CD4-positive, alpha-beta memory T cell (primary cell): Measurements from ENCODE around the gene PLPPR2. TPM values are rescaled to one million over a fixed set of nuclear protein-coding genes. Genes with fewer than 3 reads are reported as not detected.

ENCODE experiments used
- CTCF ChIA-PET: fragments of 350-600 bp; sonication (Branson Sonifier 250); formaldehyde crosslinking; loops from one replicate; lab custom pipeline; 2021; ENCODE audit warnings: inconsistent platforms; ENCODE audit not compliant: partially characterized antibody; lab: Charles Lee
- POLR2A ChIA-PET: fragments of 350-600 bp; sonication (Branson Sonifier 250); formaldehyde crosslinking; loops from one replicate; lab custom pipeline; 2021; ENCODE audit not compliant: partially characterized antibody; lab: Charles Lee
- DNase-seq, 5 donors: peaks; one replicate each; pipeline versions ENCODE4 v3.0.0 to v3.0.0-alpha.2; 2020 to 2022; ENCODE audit warnings: mixed read lengths in 1 of 5
- H3K27ac ChIP-seq: one replicate; pipeline ENCODE4 v1.7.0; 2013; ENCODE audit warnings: low read depth, low read length
- H3K27me3 ChIP-seq: 2 replicates; pipeline ENCODE4 v1.7.0; 2013; ENCODE audit warnings: mild to moderate bottlenecking, low read length, moderate library complexity; ENCODE audit not compliant: insufficient read depth
- H3K36me3 ChIP-seq: 2 replicates; pipeline ENCODE4 v1.7.0; 2013; ENCODE audit warnings: mild to moderate bottlenecking, low read length, moderate library complexity; ENCODE audit not compliant: insufficient read depth
- H3K4me1 ChIP-seq: 2 replicates; pipeline ENCODE4 v1.7.0; 2013; ENCODE audit warnings: mild to moderate bottlenecking, low read length, moderate library complexity; ENCODE audit not compliant: insufficient read depth
- H3K4me3 ChIP-seq, 2 donors: one replicate each; pipeline ENCODE4 v1.7.0; 2013; ENCODE audit warnings: low read length in 2 of 2, mild to moderate bottlenecking in 1 of 2
- H3K9me3 ChIP-seq, 2 donors: one replicate each; pipeline ENCODE4 v1.7.0; 2013; ENCODE audit warnings: low read length in 2 of 2, control low read depth in 1 of 2; ENCODE audit not compliant: control insufficient read depth in 1 of 2
- H3K27ac Mint-ChIP-seq, 7 donors: one replicate each; pipeline ENCODE4 v1.8.0; 2020 to 2021; ENCODE audit warnings: mixed read lengths in 7 of 7, mild to moderate bottlenecking in 6 of 7, inconsistent platforms in 3 of 7, moderate library complexity in 3 of 7
- H3K27me3 Mint-ChIP-seq, 2 donors: one replicate each; pipeline ENCODE4 v1.8.0; 2020 to 2021; ENCODE audit warnings: mixed read lengths in 2 of 2
- H3K36me3 Mint-ChIP-seq, 2 donors: one replicate each; pipeline ENCODE4 v1.8.0; 2020 to 2021; ENCODE audit warnings: mixed read lengths in 2 of 2, inconsistent platforms in 1 of 2, mild to moderate bottlenecking in 1 of 2
- H3K4me1 Mint-ChIP-seq, 4 donors: one replicate each; pipeline ENCODE4 v1.8.0; 2020 to 2021; ENCODE audit warnings: mixed read lengths in 4 of 4, mild to moderate bottlenecking in 1 of 4
- H3K4me3 Mint-ChIP-seq, 8 donors: one replicate each; pipeline ENCODE4 v1.8.0; 2020 to 2021; ENCODE audit warnings: mixed read lengths in 8 of 8, mild to moderate bottlenecking in 7 of 8, moderate library complexity in 6 of 8, inconsistent platforms in 3 of 8
- H3K9me3 Mint-ChIP-seq, 8 donors: one replicate each; pipeline ENCODE4 v1.8.0; 2020 to 2021; ENCODE audit warnings: mixed read lengths in 8 of 8, mild to moderate bottlenecking in 5 of 8, inconsistent platforms in 3 of 8, moderate library complexity in 1 of 8
- intact Hi-C: fragments of 100-400 bp; cut with micrococcal nuclease; formaldehyde crosslinking; loops from one replicate; pipeline ENCODE4 v1.15.1; 2023
- polyA plus RNA-seq, 2 donors: library from polyadenylated mRNA; unstranded; fragments of 300-500 nt; fragmentation: Illumina TruSeq; gene quantifications; one replicate each; pipeline ENCODE4 v1.2.3, GENCODE V29; 2021
- total RNA-seq, 2 experiments: library from RNA; stranded (reverse); gene quantifications; one replicate each; pipeline ENCODE4 v1.2.3, GENCODE V29; 2021

Gene PLPPR2
- total and polyA plus RNA-seq, 4 experiments from 2014 or later: 0.16 to 12.2 (median 6.0) TPM

- Histone ChIP-seq H3K36me3 (no peaks in the 10 kb centered on the region), H3K27ac (peak overlapping the region; percentile 90), H3K9me3 (no peaks in the 10 kb centered on the region), H3K4me3 (peak overlapping the region in 1 of 2 donors; percentile 59), H3K27me3 (no peaks in the 10 kb centered on the region), H3K4me1 (peaks cover 61% of the 10 kb centered on the region)
- intact Hi-C loops: loop anchor here (5.0 kb wide), 1 partner anchor 42 kb away; no protein-coding TSS in a partner anchor
- DNase-seq: no peak
- H3K36me3 Mint-ChIP-seq: peaks cover 6 to 10% of the 10 kb centered on the region in 2 donors
- ChIA-PET CTCF (interaction anchor here (1.0 to 5.0 kb wide), 12 partner anchors 11 to 290 kb away, joined by 3 to 49 read pairs (median 8); partner anchors contain the start of genes CCDC159, ELAVL3, LDLR and ODAD3), POLR2A (interaction anchor here (0.7 to 3.0 kb wide), 6 partner anchors 33 to 225 kb away, joined by 3 to 32 read pairs (median 4); partner anchors contain the start of genes CCDC159, ODAD3, PRKCSH and SPC24)
- H3K27ac Mint-ChIP-seq: peak overlapping the region; percentile 91 to 100 (median 99)
- H3K4me1 Mint-ChIP-seq: peaks cover 27 to 41% (median 33%) of the 10 kb centered on the region in 4 donors
- H3K9me3 Mint-ChIP-seq: no peaks in the 10 kb centered on the region
- H3K27me3 Mint-ChIP-seq: peaks cover 9 to 11% of the 10 kb centered on the region in 2 donors
- H3K4me3 Mint-ChIP-seq: peak overlapping the region; percentile 91 to 99 (median 98)
Observed at GRCh38 chr19:11379857-11380350, 24.7 kb downstream of the PLPPR2 start.

GRCh38 chr19:11380653-11381537 lies 25.7 kb downstream of the PLPPR2 start:
- ChIA-PET POLR2A (interaction anchor here (0.6 to 3.0 kb wide), 27 partner anchors 10 to 1425 kb away, joined by 3 to 32 read pairs (median 3); partner anchors contain the start of genes CCDC159, ECSIT, ELAVL3 and ELOF1), CTCF (interaction anchor here (0.5 to 5.0 kb wide), 32 partner anchors 9 to 606 kb away, joined by 3 to 49 read pairs (median 4); partner anchors contain the start of genes CCDC159, ELAVL3, LDLR and ODAD3)
- H3K4me3 Mint-ChIP-seq: peak overlapping the region; percentile 91 to 99 (median 98)
- H3K4me3 ChIP-seq: peak overlapping the region; percentile 59 to 61
- H3K27me3 ChIP-seq: no peaks in the 10 kb centered on the region
- peaks cover 53% of the 10 kb centered on the region for H3K4me1 ChIP-seq
- intact Hi-C loops: loop anchor here (1.0 to 5.0 kb wide), 7 partner anchors 35 to 206 kb away; partner anchors contain the start of genes CCDC159, ODAD3, PRKCSH and TMEM205
- no peaks in the 10 kb centered on the region for H3K9me3 ChIP-seq
- peaks cover 9 to 11% of the 10 kb centered on the region in 2 donors for H3K27me3 Mint-ChIP-seq
- H3K4me1 Mint-ChIP-seq: peaks cover 25 to 41% (median 32%) of the 10 kb centered on the region in 4 donors
- H3K9me3 Mint-ChIP-seq: no peaks in the 10 kb centered on the region
- no peaks in the 10 kb centered on the region for H3K36me3 ChIP-seq
- peak overlapping the region; percentile 91 to 100 (median 99) for H3K27ac Mint-ChIP-seq
- peak overlapping the region; percentile 90 for H3K27ac ChIP-seq
- peaks cover 6 to 10% of the 10 kb centered on the region in 2 donors for H3K36me3 Mint-ChIP-seq
- peak; percentile 99 for DNase-seq

GRCh38 chr19:11382898-11383705 lies 27.9 kb downstream of the PLPPR2 start:
- Mint-ChIP-seq H3K27me3 (peaks cover 9 to 11% of the 10 kb centered on the region in 2 donors), H3K27ac (peak overlapping the region; percentile 57 to 85 (median 84)), H3K4me3 (peak overlapping the region; percentile 45 to 70 (median 62)), H3K9me3 (no peaks in the 10 kb centered on the region), H3K4me1 (peaks cover 18 to 45% (median 30%) of the 10 kb centered on the region in 4 donors), H3K36me3 (peaks cover 0 to 6% of the 10 kb centered on the region in 2 donors)
- no peaks in the 10 kb centered on the region for H3K9me3 ChIP-seq
- no peak overlapping the region for H3K4me3 ChIP-seq
- intact Hi-C loops: loop anchor here (5.0 kb wide), 1 partner anchor 39 kb away; no protein-coding TSS in a partner anchor
- H3K4me1 ChIP-seq: peaks cover 37% of the 10 kb centered on the region
- ChIA-PET POLR2A (interaction anchor here (1.1 to 2.2 kb wide), 4 partner anchors 8 to 52 kb away, joined by 3 to 23 read pairs (median 4); partner anchors contain the start of genes CCDC159, ODAD3, PRKCSH and RAB3D), CTCF (interaction anchor here (0.6 to 5.0 kb wide), 18 partner anchors 8 to 1093 kb away, joined by 3 to 49 read pairs (median 4); partner anchors contain the start of genes ELAVL3, ODAD3, PRKCSH and SWSAP1)
- peak in 4 of 5 donors; percentile 17 to 49 (median 26) for DNase-seq
- H3K27me3 ChIP-seq: no peaks in the 10 kb centered on the region
- no peak overlapping the region for H3K27ac ChIP-seq
- no peaks in the 10 kb centered on the region for H3K36me3 ChIP-seq

GRCh38 chr19:11383706-11384048 lies 28.4 kb downstream of the PLPPR2 start:
- H3K36me3 Mint-ChIP-seq: peaks cover 0 to 6% of the 10 kb centered on the region in 2 donors
- peak overlapping the region in 1 of 8 donors; percentile 12 for H3K4me3 Mint-ChIP-seq
- no peaks in the 10 kb centered on the region for H3K9me3 ChIP-seq
- peaks cover 18 to 41% (median 30%) of the 10 kb centered on the region in 4 donors for H3K4me1 Mint-ChIP-seq
- peaks cover 37% of the 10 kb centered on the region for H3K4me1 ChIP-seq
- peak overlapping the region in 1 of 7 donors; percentile 41 for H3K27ac Mint-ChIP-seq
- ChIA-PET CTCF (interaction anchor here (0.8 to 5.0 kb wide), 10 partner anchors 9 to 98 kb away, joined by 3 to 49 read pairs (median 5); partner anchors contain the start of genes ELAVL3, ODAD3, PRKCSH and SWSAP1), POLR2A (interaction anchor here (1.1 to 2.2 kb wide), 4 partner anchors 9 to 51 kb away, joined by 3 to 23 read pairs (median 4); partner anchors contain the start of genes CCDC159, ODAD3, PRKCSH and RAB3D)
- H3K27me3 ChIP-seq: no peaks in the 10 kb centered on the region
- H3K27me3 Mint-ChIP-seq: peaks cover 9 to 11% of the 10 kb centered on the region in 2 donors
- H3K4me3 ChIP-seq: no peak overlapping the region
- no peaks in the 10 kb centered on the region for H3K36me3 ChIP-seq
- DNase-seq: no peak
- H3K9me3 Mint-ChIP-seq: no peaks in the 10 kb centered on the region
- H3K27ac ChIP-seq: no peak overlapping the region
- intact Hi-C loops: loop anchor here (5.0 kb wide), 1 partner anchor 39 kb away; no protein-coding TSS in a partner anchor

- no peak overlapping the region for H3K27ac ChIP-seq
- Mint-ChIP-seq H3K27me3 (peaks cover 9 to 11% of the 10 kb centered on the region in 2 donors), H3K4me3 (no peak overlapping the region), H3K4me1 (peaks cover 18 to 39% (median 28%) of the 10 kb centered on the region in 4 donors), H3K36me3 (peaks cover 0 to 6% of the 10 kb centered on the region in 2 donors), H3K9me3 (no peaks in the 10 kb centered on the region), H3K27ac (no peak overlapping the region)
- no peaks in the 10 kb centered on the region for H3K9me3 ChIP-seq
- H3K36me3 ChIP-seq: no peaks in the 10 kb centered on the region
- ChIA-PET CTCF (no interaction called here), POLR2A (interaction anchor here (2.2 kb wide), 1 partner anchor 10 kb away, joined by 23 read pairs; the partner anchor contains the start of gene SWSAP1)
- H3K27me3 ChIP-seq: no peaks in the 10 kb centered on the region
- H3K4me1 ChIP-seq: peaks cover 32% of the 10 kb centered on the region
- no peak overlapping the region for H3K4me3 ChIP-seq
- intact Hi-C loops: loop anchor here (5.0 kb wide), 1 partner anchor 38 kb away; no protein-coding TSS in a partner anchor
- DNase-seq: no peak
Observed at GRCh38 chr19:11384778-11385129, 29.5 kb downstream of the PLPPR2 start.
